ENCODE measurements around the gene RAD51B.

The RAD51B gene

DNA sequence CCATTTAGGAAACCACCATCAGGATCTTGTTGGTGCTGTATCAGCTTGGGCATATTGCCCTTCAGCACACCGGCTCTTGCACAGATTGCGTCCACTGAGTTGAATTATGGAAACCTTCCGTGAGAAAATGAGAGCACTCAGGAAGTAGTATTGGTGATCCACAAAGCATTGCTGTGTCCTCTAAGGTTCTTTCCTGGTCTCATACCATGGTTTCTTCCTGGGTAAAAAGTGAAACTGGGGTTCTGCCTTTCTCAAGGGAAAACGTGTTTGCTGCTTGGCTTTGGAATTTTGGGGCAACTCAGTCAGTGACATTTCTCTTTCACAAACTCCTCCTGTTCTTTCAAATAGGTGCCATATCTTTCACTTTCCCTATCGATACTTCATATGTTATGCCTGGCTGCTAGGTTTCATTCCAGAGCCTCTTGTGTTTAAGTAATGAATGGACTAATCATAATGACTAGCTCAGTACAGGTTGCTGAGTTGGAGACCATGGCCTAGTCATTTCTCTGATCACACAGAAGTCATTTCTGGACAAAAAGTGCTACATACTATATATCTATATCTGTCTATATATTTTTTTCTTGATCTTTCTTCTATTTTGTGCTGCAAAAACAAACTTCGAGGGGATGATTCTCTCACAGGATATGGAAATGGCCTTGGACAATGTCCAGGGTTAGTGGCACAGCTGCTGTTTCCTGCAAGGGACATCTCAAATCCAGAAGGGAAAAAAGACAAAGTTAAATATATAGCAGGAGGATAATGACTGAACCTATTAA lies 549.9 kb downstream of the RAD51B start:
- Histone ChIP-seq H3K9me3 (ENCODE audit: control insufficient read depth, low read length) (no peaks in the 10 kb centered on the region), H3K4me1 (ENCODE audit: control insufficient read depth, insufficient read depth, low read length) (peaks cover 4% of the 10 kb centered on the region), H3K36me3 (ENCODE audit: control insufficient read depth, insufficient read depth, low read length, severe bottlenecking) (no peaks in the 10 kb centered on the region), H3K9ac (ENCODE audit: low read length) (no peak overlapping the region), H3K4me3 (ENCODE audit: low read length) (no peak overlapping the region), H3K27me3 (replicated peaks; ENCODE audit: control insufficient read depth, insufficient read depth, low read length) (no peaks in the 10 kb centered on the region)
- DNase-seq (ENCODE audit: low read depth): no peak

DNA sequence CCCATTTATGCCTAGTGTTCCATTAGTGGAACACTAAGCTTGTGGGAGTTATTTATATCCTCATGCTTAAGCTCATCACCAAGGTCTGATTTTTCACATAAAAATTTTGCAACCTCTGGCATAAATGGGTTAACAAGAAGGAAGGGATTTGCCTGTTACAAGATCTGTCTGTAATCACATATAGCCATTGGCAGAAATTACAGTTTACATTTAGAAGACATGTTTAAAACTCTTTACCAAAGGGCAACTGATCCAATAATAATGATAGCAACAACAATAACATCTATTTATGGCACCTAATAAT lies 550.4 kb downstream of the RAD51B start:
- Histone ChIP-seq H3K36me3 (ENCODE audit: control insufficient read depth, insufficient read depth, low read length, severe bottlenecking) (no peaks in the 10 kb centered on the region), H3K9ac (ENCODE audit: low read length) (no peak overlapping the region), H3K9me3 (ENCODE audit: control insufficient read depth, low read length) (no peaks in the 10 kb centered on the region), H3K4me1 (ENCODE audit: control insufficient read depth, insufficient read depth, low read length) (peaks cover 4% of the 10 kb centered on the region), H3K27me3 (replicated peaks; ENCODE audit: control insufficient read depth, insufficient read depth, low read length) (no peaks in the 10 kb centered on the region), H3K4me3 (ENCODE audit: low read length) (no peak overlapping the region)
- DNase-seq (ENCODE audit: low read depth): no peak

DNA sequence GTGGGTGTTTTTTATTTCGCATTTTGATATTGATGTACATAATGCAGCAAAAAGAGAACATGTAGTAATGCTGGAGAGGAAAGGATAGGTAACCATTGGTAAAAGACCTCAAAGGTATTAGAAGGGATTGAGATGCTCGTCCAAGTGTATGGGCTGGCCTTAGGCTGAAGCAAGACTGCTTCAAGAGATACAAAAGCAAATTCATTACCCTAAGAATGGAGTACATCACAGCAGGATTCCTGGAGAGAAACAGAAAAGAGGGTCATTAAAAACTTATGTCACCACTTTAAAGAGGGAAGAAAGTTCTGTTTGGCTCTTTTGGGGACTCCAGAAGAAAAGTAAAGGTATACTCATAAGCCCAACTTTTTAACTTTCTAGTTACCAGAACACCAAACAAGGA lies 552.8 kb downstream of the RAD51B start:
- H3K9me3 ChIP-seq (ENCODE audit: control insufficient read depth, low read length): no peaks in the 10 kb centered on the region

DNA sequence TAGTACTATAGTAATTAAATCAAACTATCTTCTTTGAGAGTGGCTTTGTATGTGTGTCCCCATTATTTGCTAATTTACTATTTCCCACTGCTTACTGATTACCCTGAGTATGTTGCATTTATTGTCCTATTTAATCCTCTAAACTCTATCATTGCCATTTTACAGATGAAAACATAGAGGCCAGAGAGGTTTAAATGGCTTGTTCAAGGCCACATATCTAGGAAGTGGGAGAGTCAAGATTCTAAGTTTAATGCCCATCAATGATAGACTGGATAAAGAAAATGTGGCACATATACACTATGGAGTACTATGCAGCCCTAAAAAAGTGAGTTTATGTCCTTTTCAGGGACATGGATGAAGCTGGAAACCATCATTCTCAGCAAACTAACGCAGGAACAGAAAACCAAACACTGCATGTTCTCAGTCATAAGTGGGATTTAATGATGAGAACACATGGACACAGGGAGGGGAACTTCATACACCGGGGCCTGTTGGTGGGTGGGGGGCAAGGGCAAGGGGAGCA lies 553.6 kb downstream of the RAD51B start:
- Histone ChIP-seq H3K27me3 (replicated peaks; ENCODE audit: control insufficient read depth, insufficient read depth, low read length) (no peaks in the 10 kb centered on the region), H3K4me1 (ENCODE audit: control insufficient read depth, insufficient read depth, low read length) (peaks cover 21% of the 10 kb centered on the region), H3K36me3 (ENCODE audit: control insufficient read depth, insufficient read depth, low read length, severe bottlenecking) (no peaks in the 10 kb centered on the region), H3K9me3 (ENCODE audit: control insufficient read depth, low read length) (no peaks in the 10 kb centered on the region), H3K4me3 (ENCODE audit: low read length) (no peak overlapping the region), H3K9ac (ENCODE audit: low read length) (no peak overlapping the region)
- no peak for DNase-seq (ENCODE audit: low read depth)

More for the DNA sequence above, 552.8 kb downstream of the RAD51B start:
- DNase-seq (ENCODE audit: low read depth): no peak
- Histone ChIP-seq H3K27me3 (replicated peaks; ENCODE audit: control insufficient read depth, insufficient read depth, low read length) (no peaks in the 10 kb centered on the region), H3K4me3 (ENCODE audit: low read length) (no peak overlapping the region), H3K9ac (ENCODE audit: low read length) (no peak overlapping the region), H3K4me1 (ENCODE audit: control insufficient read depth, insufficient read depth, low read length) (peaks cover 12% of the 10 kb centered on the region), H3K36me3 (ENCODE audit: control insufficient read depth, insufficient read depth, low read length, severe bottlenecking) (no peaks in the 10 kb centered on the region)

DNA sequence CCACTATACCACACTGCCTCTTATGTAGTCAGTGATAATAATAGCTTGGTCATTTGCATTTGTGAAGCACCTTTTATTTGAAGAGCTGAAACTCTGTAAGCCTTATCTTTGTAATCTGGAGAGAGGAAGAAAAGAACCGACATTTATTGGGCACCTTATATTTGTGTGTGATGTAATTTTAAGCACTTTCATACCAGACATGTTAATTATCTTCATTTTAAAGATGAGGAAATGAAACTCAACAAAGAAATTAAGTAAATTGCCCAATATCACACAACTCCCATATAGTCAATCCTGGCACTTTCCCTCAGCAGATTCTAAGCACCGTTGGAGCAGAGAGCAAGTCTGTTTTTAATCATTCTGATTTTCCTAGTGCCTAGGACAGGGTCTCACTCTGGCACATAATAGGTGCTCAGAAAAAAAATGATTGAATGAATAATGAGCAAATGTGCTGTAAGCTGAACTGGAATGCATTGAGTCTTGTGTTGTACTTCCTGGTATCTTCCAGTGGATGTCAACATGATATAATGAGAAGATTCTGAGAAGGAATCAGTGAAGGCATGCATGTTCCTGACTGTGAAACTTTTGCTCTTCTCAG lies 554.4 kb downstream of the RAD51B start:
- Histone ChIP-seq H3K9me3 (ENCODE audit: control insufficient read depth, low read length) (no peaks in the 10 kb centered on the region), H3K36me3 (ENCODE audit: control insufficient read depth, insufficient read depth, low read length, severe bottlenecking) (no peaks in the 10 kb centered on the region), H3K27me3 (replicated peaks; ENCODE audit: control insufficient read depth, insufficient read depth, low read length) (no peaks in the 10 kb centered on the region), H3K4me1 (ENCODE audit: control insufficient read depth, insufficient read depth, low read length) (peaks cover 22% of the 10 kb centered on the region), H3K9ac (ENCODE audit: low read length) (no peak overlapping the region), H3K4me3 (ENCODE audit: low read length) (no peak overlapping the region)
- DNase-seq (ENCODE audit: low read depth): no peak

DNA sequence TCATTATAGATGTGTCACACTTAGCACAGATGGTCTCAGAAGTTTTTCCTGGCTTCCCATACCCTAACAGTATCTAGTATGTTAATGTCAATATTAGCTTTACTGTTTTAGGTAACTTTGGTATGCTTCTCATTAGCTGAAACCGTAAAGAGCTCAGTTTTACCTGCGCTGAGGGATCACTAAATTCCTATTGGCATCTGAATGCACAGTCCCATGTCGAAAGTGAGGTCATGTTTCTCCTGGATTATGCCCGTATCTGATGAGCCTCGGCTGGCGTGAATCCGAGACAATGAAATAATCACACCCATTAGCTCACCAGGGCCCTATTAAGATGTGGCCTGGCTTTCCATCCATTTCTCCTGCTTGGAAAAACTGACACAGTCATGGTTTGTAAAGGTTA lies 555.1 kb downstream of the RAD51B start:
- Histone ChIP-seq H3K4me3 (ENCODE audit: low read length) (no peak overlapping the region), H3K9ac (ENCODE audit: low read length) (no peak overlapping the region), H3K4me1 (ENCODE audit: control insufficient read depth, insufficient read depth, low read length) (peaks cover 22% of the 10 kb centered on the region), H3K27me3 (replicated peaks; ENCODE audit: control insufficient read depth, insufficient read depth, low read length) (no peaks in the 10 kb centered on the region), H3K9me3 (ENCODE audit: control insufficient read depth, low read length) (no peaks in the 10 kb centered on the region), H3K36me3 (ENCODE audit: control insufficient read depth, insufficient read depth, low read length, severe bottlenecking) (no peaks in the 10 kb centered on the region)
- DNase-seq (ENCODE audit: low read depth): no peak

DNA sequence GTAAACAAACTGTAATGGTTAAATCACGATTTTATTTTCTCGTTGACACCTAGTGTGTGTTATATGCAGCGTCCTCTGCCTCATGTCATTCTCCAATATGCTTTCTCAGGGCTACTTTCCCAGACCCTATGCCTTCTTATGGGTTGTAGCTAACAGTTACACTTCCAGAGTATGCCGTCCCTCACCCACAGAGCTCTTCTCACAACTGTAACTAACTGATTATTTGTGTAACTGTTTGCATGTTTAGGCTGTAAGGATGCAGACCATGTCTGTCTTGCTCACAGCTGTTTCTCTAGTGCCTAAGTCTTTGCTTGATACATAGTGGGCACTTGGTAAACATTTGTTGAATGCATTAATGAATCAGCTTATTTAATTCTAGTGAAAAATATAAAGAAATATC lies 555.8 kb downstream of the RAD51B start:
- DNase-seq (ENCODE audit: low read depth): no peak

DNA sequence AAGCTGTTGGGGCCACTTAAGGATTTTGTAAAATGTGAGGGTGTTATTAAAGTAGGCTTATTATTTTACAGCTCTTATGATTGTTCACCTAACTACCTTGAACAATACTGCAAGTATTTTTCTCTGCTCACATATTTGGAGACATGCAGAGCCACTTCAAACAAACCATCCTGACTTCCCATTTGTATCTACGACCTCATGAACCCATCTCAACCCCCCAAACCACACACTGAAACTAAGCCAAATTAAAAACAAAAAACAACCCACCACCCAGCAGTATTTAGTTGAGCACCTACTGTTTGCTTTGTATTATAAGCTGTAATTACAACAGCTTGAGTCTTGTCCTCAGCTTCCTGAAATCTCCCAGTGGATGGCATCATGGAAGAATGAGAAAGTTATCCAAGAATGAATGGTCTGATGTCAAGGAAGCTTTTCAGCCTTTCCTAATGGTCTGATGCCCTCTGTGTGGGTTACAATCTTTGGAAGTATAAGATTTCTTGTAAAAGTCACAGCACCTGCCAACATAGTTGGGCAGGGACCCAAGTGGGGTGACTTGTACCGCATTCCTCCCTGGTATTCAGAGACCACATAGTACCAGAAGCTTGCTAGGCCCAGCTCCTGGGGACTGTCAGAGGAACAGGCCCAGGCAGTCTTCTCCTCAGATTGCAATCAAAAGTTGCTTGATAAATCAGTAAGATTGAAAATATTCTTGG lies 556.6 kb downstream of the RAD51B start:
- Histone ChIP-seq H3K4me1 (ENCODE audit: control insufficient read depth, insufficient read depth, low read length) (peaks cover 36% of the 10 kb centered on the region), H3K27me3 (replicated peaks; ENCODE audit: control insufficient read depth, insufficient read depth, low read length) (no peaks in the 10 kb centered on the region), H3K9ac (ENCODE audit: low read length) (no peak overlapping the region), H3K4me3 (ENCODE audit: low read length) (no peak overlapping the region), H3K36me3 (ENCODE audit: control insufficient read depth, insufficient read depth, low read length, severe bottlenecking) (no peaks in the 10 kb centered on the region), H3K9me3 (ENCODE audit: control insufficient read depth, low read length) (no peaks in the 10 kb centered on the region)
- DNase-seq (ENCODE audit: low read depth): no peak

More for the DNA sequence above, 555.8 kb downstream of the RAD51B start:
- no peaks in the 10 kb centered on the region for H3K27me3 ChIP-seq (replicated peaks; ENCODE audit: control insufficient read depth, insufficient read depth, low read length)
- H3K36me3 ChIP-seq (ENCODE audit: control insufficient read depth, insufficient read depth, low read length, severe bottlenecking): no peaks in the 10 kb centered on the region
- H3K4me1 ChIP-seq (ENCODE audit: control insufficient read depth, insufficient read depth, low read length): peaks cover 28% of the 10 kb centered on the region
- no peak overlapping the region for H3K4me3 ChIP-seq (ENCODE audit: low read length)
- H3K9me3 ChIP-seq (ENCODE audit: control insufficient read depth, low read length): no peaks in the 10 kb centered on the region
- no peak overlapping the region for H3K9ac ChIP-seq (ENCODE audit: low read length)

DNA sequence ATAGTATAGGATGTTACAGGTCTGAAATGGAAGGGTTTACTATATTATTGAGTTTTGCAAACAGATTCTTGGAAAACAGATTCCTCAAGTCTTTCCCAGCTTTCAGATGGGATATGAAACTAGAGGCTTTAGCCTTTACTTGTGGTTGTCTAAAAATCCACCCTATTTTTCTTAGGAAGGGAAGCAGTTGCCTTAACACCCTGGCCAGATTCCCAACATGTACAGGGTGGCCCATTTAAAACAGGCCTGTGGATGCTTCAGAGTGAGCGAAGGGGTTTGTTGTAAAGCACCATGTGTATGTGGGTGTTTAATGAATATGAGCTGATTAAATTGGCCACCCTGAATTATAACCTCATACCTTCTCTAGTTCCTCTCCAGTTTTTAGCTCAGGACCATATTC lies 557.4 kb downstream of the RAD51B start:
- Histone ChIP-seq H3K27me3 (replicated peaks; ENCODE audit: control insufficient read depth, insufficient read depth, low read length) (no peaks in the 10 kb centered on the region), H3K4me3 (ENCODE audit: low read length) (no peak overlapping the region), H3K36me3 (ENCODE audit: control insufficient read depth, insufficient read depth, low read length, severe bottlenecking) (no peaks in the 10 kb centered on the region), H3K9me3 (ENCODE audit: control insufficient read depth, low read length) (no peaks in the 10 kb centered on the region), H3K9ac (ENCODE audit: low read length) (peak overlapping the region; percentile 58), H3K4me1 (ENCODE audit: control insufficient read depth, insufficient read depth, low read length) (peaks cover 37% of the 10 kb centered on the region)
- no peak for DNase-seq (ENCODE audit: low read depth)

DNA sequence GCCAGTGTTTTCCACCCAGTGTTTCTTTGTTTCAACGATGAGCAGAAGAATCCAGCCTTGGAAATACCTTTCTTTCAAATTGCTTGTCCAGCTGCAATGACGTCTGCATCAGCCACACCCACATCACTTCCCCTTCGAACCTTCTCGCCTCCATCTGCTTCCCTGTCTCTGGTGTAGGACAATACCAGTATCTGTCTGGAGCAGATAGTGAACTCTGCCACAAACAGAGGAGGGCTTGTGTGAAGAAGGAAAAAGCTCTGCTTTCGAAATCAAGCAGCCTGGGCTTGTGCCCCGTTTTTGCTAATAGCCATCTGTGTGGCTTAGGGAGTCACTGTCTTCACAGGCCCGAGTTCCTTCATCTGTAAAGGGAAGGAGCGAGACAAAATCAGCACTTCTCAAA lies 557.9 kb downstream of the RAD51B start:
- DNase-seq (ENCODE audit: low read depth): no peak
- no peaks in the 10 kb centered on the region for H3K36me3 ChIP-seq (ENCODE audit: control insufficient read depth, insufficient read depth, low read length, severe bottlenecking)

DNA sequence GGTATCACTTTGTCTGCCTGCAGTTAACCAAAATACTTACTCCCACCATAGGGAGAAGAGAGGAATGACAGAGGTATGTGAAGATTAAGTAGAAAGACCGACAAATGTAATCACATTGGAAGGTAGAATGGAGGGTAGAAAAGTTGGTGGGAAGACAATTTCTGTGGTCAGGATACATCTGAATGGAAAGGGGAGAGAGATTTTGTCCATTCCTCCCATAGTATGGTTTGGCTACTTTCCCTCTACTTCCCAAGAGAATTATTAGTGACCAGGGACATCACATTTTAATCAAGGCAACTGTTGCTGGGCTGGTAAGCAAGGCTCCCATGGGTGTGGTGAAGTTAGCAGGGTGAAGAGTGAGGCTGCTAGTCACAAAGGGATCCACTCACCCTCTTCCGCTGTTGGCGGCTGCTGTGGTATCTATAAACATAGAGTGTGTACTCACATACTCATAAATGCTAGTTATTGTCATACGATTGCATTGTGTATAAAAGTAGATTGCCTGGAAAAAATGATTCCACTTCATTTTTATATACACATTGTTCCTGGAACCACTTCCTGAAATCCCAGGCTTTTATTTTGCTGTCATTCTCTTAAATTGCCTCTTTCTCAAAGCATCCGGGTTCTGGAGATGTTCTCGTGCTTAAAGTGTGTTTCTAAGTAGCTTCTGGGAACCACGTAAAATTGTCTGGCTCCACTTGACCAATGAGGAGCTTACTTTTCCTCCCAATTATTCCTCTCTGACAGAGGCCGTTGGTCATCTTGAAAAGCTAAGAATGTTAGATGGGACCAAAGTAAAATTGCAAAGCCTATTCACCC lies 560.1 kb downstream of the RAD51B start:
- Histone ChIP-seq H3K36me3 (ENCODE audit: control insufficient read depth, insufficient read depth, low read length, severe bottlenecking) (no peaks in the 10 kb centered on the region), H3K4me3 (ENCODE audit: low read length) (no peak overlapping the region), H3K4me1 (ENCODE audit: control insufficient read depth, insufficient read depth, low read length) (peaks cover 39% of the 10 kb centered on the region), H3K9me3 (ENCODE audit: control insufficient read depth, low read length) (no peaks in the 10 kb centered on the region), H3K9ac (ENCODE audit: low read length) (no peak overlapping the region), H3K27me3 (replicated peaks; ENCODE audit: control insufficient read depth, insufficient read depth, low read length) (no peaks in the 10 kb centered on the region)
- DNase-seq (ENCODE audit: low read depth): no peak

More for the DNA sequence above, 557.9 kb downstream of the RAD51B start:
- Histone ChIP-seq H3K4me1 (ENCODE audit: control insufficient read depth, insufficient read depth, low read length) (peaks cover 37% of the 10 kb centered on the region), H3K9ac (ENCODE audit: low read length) (peak overlapping the region; percentile 58), H3K27me3 (replicated peaks; ENCODE audit: control insufficient read depth, insufficient read depth, low read length) (no peaks in the 10 kb centered on the region), H3K4me3 (ENCODE audit: low read length) (no peak overlapping the region), H3K9me3 (ENCODE audit: control insufficient read depth, low read length) (no peaks in the 10 kb centered on the region)
